ENCODE results near the gene SHOX. TPM values are rescaled to one million over a fixed set of nuclear protein-coding genes. Genes with fewer than 3 reads are reported as not detected.

Gene SHOX
- total and polyA plus RNA-seq, 10 of the 15 experiments (the other 5 are each of a cell fraction or from before 2014, with no cell fraction given): 0.42 TPM; not detected in 9

DNA sequence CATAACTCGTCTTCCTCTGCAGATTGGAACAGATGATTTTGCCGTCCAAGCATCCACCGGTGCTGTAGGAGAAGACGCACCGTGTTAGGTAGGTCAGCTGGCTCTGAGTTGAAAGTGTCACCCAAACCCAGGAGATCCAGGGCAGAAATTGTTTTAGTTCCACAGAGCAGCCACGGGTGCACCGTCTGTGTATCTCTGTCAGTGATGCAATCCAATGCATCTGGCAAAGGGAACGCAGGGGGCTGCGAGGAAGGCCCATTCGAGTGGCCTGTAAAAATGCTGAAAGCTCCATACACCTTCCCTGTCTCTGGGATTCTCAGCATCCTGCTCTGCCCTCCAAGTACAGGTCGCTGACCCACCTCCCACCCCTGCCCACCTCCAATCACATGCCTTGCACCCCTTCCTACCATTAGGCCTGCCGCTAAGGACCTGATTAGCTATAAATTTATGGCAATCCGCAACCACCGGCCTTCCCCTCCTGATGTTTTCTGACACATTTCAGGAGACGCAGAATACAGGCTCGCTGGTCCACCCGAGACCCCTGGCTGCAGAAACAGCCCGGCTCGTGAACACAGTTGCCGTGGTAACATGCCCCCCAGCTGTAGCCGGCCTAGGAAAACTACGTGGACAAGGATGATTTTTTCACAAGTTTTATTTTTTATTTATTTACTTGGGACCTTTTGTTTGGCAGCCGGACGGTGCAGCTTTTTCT, 39.7 kb upstream of the SHOX start:
- FAIRE-seq (no peak), DNase-seq (ENCODE audit: low read depth, low spot score) (no peak), ATAC-seq (no peak)
- H3K36me3 ChIP-seq (ENCODE audit: control insufficient read depth in 2 of 2, insufficient read depth in 2 of 2, low read length in 1 of 2): no peaks in the 10 kb centered on the region
- no peaks in the 10 kb centered on the region for H3K79me2 ChIP-seq (ENCODE audit: control insufficient read depth, insufficient read depth, low read length)
- H3K4me2 ChIP-seq (ENCODE audit: control insufficient read depth, insufficient read depth): no peak overlapping the region
- CTCF ChIA-PET: no interaction called here
- POLR2A ChIA-PET: no interaction called here
- RAD21 ChIA-PET (ENCODE audit: unreplicated experiment): no interaction called here
- H3K9ac ChIP-seq (ENCODE audit: control insufficient read depth, insufficient read depth, low read length): no peak overlapping the region
- H4K20me1 ChIP-seq (ENCODE audit: control insufficient read depth, insufficient read depth): no peaks in the 10 kb centered on the region
- no peak overlapping the region for H2AFZ ChIP-seq (ENCODE audit: control insufficient read depth, low read depth, low read length)
- no peaks in the 10 kb centered on the region for H3K4me1 ChIP-seq (ENCODE audit: control insufficient read depth, insufficient read depth, low read length)
- intact Hi-C loops (cut with micrococcal nuclease; ENCODE audit: unreplicated experiment): no loop called here
- SMC1A ChIA-PET (ENCODE audit: uncharacterized antibody, unreplicated experiment): no interaction called here
- in situ Hi-C loops (cut with MboI): loop anchor here (5.0 kb wide), 1 partner anchor 51 kb away; no protein-coding TSS in a partner anchor
- H3K9me3 ChIP-seq (replicated peaks; ENCODE audit: control insufficient read depth, insufficient read depth, low read length): peaks cover 3% of the 10 kb centered on the region; the same call in 1 of the 3 replicates
- H3K4me3 ChIP-seq: no peak overlapping the region
- TF ChIP-seq KLF5 (IDR thresholded peaks at IDR 0.05; ENCODE audit: partially characterized antibody) (no peak), RAD51 (IDR thresholded peaks at IDR 0.05) (no peak), NRF1 (conservative IDR thresholded peaks at IDR 0.05; ENCODE audit: low read depth, low read length) (no peak)
- H3K27ac ChIP-seq (ENCODE audit: control insufficient read depth, insufficient read depth): no peak overlapping the region
- H3K27me3 ChIP-seq (replicated peaks in 1 of 2; ENCODE audit: control insufficient read depth in 2 of 2, insufficient read depth in 2 of 2, low read length in 1 of 2): no peaks in the 10 kb centered on the region
- BruUV-seq (replicated peaks): no TSS peak
- WGBS (ENCODE audit: insufficient coverage, insufficient replicate concordance, low lambda C conversion rate, missing lambda C conversion rate): 49% methylated on average over 21 of the region's 24 CpGs

DNA sequence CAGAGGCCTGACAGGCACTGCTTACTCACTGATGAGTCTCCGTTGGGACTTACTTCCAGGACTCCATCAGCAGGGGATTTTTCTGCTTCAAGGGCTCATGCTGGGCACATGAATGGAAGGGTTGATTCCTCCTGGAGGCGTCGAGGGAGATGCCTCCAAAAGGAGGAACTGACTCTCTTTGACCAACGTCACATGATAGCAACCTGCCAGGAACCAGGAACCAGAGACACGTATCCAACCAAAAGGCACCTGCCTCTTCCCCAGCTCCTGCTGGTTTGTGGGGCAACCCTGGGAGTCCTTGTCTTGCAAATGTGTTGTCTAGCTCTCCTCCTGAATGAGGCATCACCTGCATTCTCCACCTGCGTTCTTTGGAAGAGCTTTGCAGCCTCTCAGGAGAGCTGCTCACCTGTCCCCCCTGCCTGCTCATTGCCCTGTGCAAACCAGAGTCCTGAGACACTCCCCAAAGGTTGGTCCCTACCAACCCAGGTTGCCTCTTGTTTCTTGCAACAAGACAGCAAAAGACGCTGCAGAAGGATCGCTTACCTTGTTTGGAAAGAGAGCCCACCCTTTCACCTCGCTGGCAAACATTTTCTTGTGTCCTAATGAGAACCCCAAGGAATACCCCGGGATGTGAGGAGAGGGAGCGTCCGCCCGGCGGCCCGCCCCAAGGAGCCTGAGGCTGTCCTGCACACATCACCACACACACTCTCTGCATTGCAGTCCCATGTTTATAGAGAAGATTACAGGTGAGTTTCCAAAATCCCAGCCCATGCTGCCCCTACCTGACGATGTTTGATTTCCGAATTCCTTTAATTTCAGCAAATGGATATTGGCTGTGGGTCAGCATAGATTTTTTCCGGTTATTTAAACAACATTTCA, 30.5 kb upstream of the SHOX start:
- POLR2A ChIA-PET: no interaction called here
- Histone ChIP-seq H3K27ac (ENCODE audit: control insufficient read depth, insufficient read depth) (no peak overlapping the region), H4K20me1 (ENCODE audit: control insufficient read depth, insufficient read depth) (no peaks in the 10 kb centered on the region), H3K79me2 (ENCODE audit: control insufficient read depth, insufficient read depth, low read length) (no peaks in the 10 kb centered on the region), H3K27me3 (replicated peaks in 1 of 2; ENCODE audit: control insufficient read depth in 2 of 2, insufficient read depth in 2 of 2, low read length in 1 of 2) (no peaks in the 10 kb centered on the region), H3K4me1 (ENCODE audit: control insufficient read depth, insufficient read depth, low read length) (no peaks in the 10 kb centered on the region), H3K4me3 (no peak overlapping the region), H3K4me2 (ENCODE audit: control insufficient read depth, insufficient read depth) (no peak overlapping the region), H3K36me3 (ENCODE audit: control insufficient read depth in 2 of 2, insufficient read depth in 2 of 2, low read length in 1 of 2) (no peaks in the 10 kb centered on the region), H3K9me3 (replicated peaks; ENCODE audit: control insufficient read depth, insufficient read depth, low read length) (peaks cover 3% of the 10 kb centered on the region; the same call in 2 of the 3 replicates), H3K9ac (ENCODE audit: control insufficient read depth, insufficient read depth, low read length) (no peak overlapping the region), H2AFZ (ENCODE audit: control insufficient read depth, low read depth, low read length) (no peak overlapping the region)
- CTCF ChIA-PET: no interaction called here
- intact Hi-C loops (cut with micrococcal nuclease; ENCODE audit: unreplicated experiment) (no loop called here), in situ Hi-C loops (cut with MboI) (no loop called here)
- SMC1A ChIA-PET (ENCODE audit: uncharacterized antibody, unreplicated experiment): no interaction called here
- no TSS peak for BruUV-seq (replicated peaks)
- ATAC-seq (no peak), DNase-seq (ENCODE audit: low read depth, low spot score) (no peak), FAIRE-seq (no peak)
- RAD21 ChIA-PET (ENCODE audit: unreplicated experiment): no interaction called here
- WGBS (ENCODE audit: insufficient coverage, insufficient replicate concordance, low lambda C conversion rate, missing lambda C conversion rate): 44% methylated on average over 18 of the region's 18 CpGs
- TF ChIP-seq, protein P1, sequence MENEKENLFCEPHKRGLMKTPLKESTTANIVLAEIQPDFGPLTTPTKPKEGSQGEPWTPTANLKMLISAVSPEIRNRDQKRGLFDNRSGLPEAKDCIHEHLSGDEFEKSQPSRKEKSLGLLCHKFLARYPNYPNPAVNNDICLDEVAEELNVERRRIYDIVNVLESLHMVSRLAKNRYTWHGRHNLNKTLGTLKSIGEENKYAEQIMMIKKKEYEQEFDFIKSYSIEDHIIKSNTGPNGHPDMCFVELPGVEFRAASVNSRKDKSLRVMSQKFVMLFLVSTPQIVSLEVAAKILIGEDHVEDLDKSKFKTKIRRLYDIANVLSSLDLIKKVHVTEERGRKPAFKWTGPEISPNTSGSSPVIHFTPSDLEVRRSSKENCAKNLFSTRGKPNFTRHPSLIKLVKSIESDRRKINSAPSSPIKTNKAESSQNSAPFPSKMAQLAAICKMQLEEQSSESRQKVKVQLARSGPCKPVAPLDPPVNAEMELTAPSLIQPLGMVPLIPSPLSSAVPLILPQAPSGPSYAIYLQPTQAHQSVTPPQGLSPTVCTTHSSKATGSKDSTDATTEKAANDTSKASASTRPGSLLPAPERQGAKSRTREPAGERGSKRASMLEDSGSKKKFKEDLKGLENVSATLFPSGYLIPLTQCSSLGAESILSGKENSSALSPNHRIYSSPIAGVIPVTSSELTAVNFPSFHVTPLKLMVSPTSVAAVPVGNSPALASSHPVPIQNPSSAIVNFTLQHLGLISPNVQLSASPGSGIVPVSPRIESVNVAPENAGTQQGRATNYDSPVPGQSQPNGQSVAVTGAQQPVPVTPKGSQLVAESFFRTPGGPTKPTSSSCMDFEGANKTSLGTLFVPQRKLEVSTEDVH (IDR thresholded peaks at IDR 0.05; ENCODE audit: low read depth, partially characterized antibody): no peak
- TF ChIP-seq SRF (IDR thresholded peaks at IDR 0.05; ENCODE audit: low read depth in 2 of 2, low read length in 2 of 2) (no peak), ETV6 (conservative IDR thresholded peaks at IDR 0.05 in 1 of 2, IDR thresholded peaks at IDR 0.05 in 1 of 2; ENCODE audit: borderline replicate concordance in 1 of 2, low read depth in 1 of 2) (no peak)
- TF ChIP-seq, protein P2, sequence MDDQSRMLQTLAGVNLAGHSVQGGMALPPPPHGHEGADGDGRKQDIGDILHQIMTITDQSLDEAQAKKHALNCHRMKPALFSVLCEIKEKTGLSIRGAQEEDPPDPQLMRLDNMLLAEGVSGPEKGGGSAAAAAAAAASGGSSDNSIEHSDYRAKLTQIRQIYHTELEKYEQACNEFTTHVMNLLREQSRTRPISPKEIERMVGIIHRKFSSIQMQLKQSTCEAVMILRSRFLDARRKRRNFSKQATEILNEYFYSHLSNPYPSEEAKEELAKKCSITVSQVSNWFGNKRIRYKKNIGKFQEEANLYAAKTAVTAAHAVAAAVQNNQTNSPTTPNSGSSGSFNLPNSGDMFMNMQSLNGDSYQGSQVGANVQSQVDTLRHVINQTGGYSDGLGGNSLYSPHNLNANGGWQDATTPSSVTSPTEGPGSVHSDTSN (IDR thresholded peaks at IDR 0.05; ENCODE audit: insufficient replicate concordance, low read depth, low read length): no peak
- TF ChIP-seq, protein P3, sequence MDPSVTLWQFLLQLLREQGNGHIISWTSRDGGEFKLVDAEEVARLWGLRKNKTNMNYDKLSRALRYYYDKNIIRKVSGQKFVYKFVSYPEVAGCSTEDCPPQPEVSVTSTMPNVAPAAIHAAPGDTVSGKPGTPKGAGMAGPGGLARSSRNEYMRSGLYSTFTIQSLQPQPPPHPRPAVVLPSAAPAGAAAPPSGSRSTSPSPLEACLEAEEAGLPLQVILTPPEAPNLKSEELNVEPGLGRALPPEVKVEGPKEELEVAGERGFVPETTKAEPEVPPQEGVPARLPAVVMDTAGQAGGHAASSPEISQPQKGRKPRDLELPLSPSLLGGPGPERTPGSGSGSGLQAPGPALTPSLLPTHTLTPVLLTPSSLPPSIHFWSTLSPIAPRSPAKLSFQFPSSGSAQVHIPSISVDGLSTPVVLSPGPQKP (IDR thresholded peaks at IDR 0.05; ENCODE audit: low read depth, low read length): no peak

All from GM12878 (cell line).